DOHH2 (cell line): ENCODE results near the gene ABI3.

Experiments used
- EZH2phosphoT487 ChIP-seq: fragments of 200-600 bp; sonication (generic); IDR thresholded peaks from 2 replicates; pipeline ENCODE4 v1.6.1; 2017; ENCODE audit warnings: borderline replicate concordance, mild to moderate bottlenecking, antibody characterized with exemption, low read length, moderate library complexity, mixed read lengths
- TF ChIP-seq, protein P1 (sequence below): fragments of 200-600 bp; sonication (generic); IDR thresholded peaks from one replicate; pipeline ENCODE4 v1.5.1; 2014; ENCODE audit warnings: antibody characterized with exemption, mild to moderate bottlenecking, low read depth, low read length; ENCODE audit not compliant: poor library complexity, severe bottlenecking

DNA sequence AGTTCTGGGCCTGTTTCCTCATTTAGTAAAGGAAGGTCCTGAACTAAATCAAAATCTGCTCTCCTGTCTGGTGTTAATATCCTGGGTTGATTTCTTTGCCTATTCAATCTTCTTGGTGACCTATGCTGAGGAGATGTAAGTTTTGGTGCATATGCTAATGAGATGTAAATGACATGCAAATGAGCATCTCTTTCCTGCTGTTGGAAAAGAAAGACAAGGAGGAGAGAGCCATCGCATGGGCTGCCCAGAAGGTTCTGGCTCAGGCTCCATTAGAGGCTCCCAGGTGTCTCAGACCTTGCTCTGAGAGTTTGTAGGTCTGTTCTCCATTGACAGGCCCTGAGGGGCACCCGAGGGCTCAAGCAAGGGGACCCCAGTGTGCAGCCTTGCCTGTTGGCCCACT is 3.3 kb downstream of the ABI3 start:
- TF ChIP-seq, protein P1, sequence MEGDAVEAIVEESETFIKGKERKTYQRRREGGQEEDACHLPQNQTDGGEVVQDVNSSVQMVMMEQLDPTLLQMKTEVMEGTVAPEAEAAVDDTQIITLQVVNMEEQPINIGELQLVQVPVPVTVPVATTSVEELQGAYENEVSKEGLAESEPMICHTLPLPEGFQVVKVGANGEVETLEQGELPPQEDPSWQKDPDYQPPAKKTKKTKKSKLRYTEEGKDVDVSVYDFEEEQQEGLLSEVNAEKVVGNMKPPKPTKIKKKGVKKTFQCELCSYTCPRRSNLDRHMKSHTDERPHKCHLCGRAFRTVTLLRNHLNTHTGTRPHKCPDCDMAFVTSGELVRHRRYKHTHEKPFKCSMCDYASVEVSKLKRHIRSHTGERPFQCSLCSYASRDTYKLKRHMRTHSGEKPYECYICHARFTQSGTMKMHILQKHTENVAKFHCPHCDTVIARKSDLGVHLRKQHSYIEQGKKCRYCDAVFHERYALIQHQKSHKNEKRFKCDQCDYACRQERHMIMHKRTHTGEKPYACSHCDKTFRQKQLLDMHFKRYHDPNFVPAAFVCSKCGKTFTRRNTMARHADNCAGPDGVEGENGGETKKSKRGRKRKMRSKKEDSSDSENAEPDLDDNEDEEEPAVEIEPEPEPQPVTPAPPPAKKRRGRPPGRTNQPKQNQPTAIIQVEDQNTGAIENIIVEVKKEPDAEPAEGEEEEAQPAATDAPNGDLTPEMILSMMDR, result no peak
- TF ChIP-seq EZH2phosphoT487, result no peak
